Neural cell (in vitro differentiated cells): ENCODE results near the gene LRMDA. TPM values are rescaled to one million over a fixed set of nuclear protein-coding genes. Genes with fewer than 3 reads are reported as not detected.

Experiments used
- H2AFZ ChIP-seq: fragments of 200-600, 300-800 bp; sonication (generic), shearing (Covaris generic); 2 replicates; pipeline ENCODE4 v1.6.0; 2014; ENCODE audit warnings: low read depth, mild to moderate bottlenecking, antibody characterized with exemption, low read length, moderate library complexity
- H3F3A ChIP-seq: fragments of 200-600 bp; shearing (Covaris generic); 2 replicates; pipeline ENCODE4 v1.6.1; 2016; ENCODE audit warnings: mild to moderate bottlenecking, moderate library complexity, mixed read lengths, antibody characterized with exemption, low read length; ENCODE audit not compliant: insufficient read depth, poor library complexity, severe bottlenecking
- H3K27ac ChIP-seq: fragments of 200-600, 300-800 bp; sonication (generic), shearing (Covaris generic); 2 replicates; pipeline ENCODE4 v1.5.1; 2014; ENCODE audit warnings: mild to moderate bottlenecking, low read length, moderate library complexity
- H3K27me3 ChIP-seq: fragments of 300-800, 200-600 bp; sonication (generic), shearing (Covaris generic); 2 replicates; pipeline ENCODE4 v1.6.0; 2014; ENCODE audit warnings: mild to moderate bottlenecking, low read depth, low read length, moderate library complexity; ENCODE audit not compliant: insufficient read depth
- H3K36me3 ChIP-seq: fragments of 300-800, 200-600 bp; sonication (generic), shearing (Covaris generic); 2 replicates; pipeline ENCODE4 v1.5.1; 2014; ENCODE audit warnings: mild to moderate bottlenecking, antibody characterized with exemption, low read length, moderate library complexity; ENCODE audit not compliant: insufficient read depth
- H3K4me2 ChIP-seq: fragments of 300-800, 200-600 bp; sonication (generic), shearing (Covaris generic); 2 replicates; pipeline ENCODE4 v1.6.0; 2014; ENCODE audit warnings: mild to moderate bottlenecking, low read length
- H3K4me3 ChIP-seq: fragments of 300-800, 200-600 bp; sonication (generic), shearing (Covaris generic); 2 replicates; pipeline ENCODE4 v1.5.1; 2014; ENCODE audit warnings: mild to moderate bottlenecking, low read length, moderate library complexity
- H3K79me2 ChIP-seq: fragments of 200-600 bp; shearing (Covaris generic); replicated peaks from 2 replicates; pipeline ENCODE4 v1.6.0; 2014; ENCODE audit warnings: mild to moderate bottlenecking, low read length, moderate library complexity; ENCODE audit not compliant: insufficient read depth
- H3K9ac ChIP-seq: fragments of 300-800, 200-600 bp; sonication (generic), shearing (Covaris generic); 2 replicates; pipeline ENCODE4 v1.6.1; 2016; ENCODE audit warnings: mild to moderate bottlenecking, low read length, mixed read lengths
- H3K9me2 ChIP-seq: fragments of 200-600 bp; shearing (Covaris generic); 2 replicates; pipeline ENCODE4 v1.6.1; 2016; ENCODE audit warnings: mild to moderate bottlenecking, low read length, mixed read lengths; ENCODE audit not compliant: insufficient read depth
- H3K9me3 ChIP-seq: fragments of 200-600, 300-800 bp; sonication (generic), shearing (Covaris generic); 2 replicates; pipeline ENCODE4 v1.6.1; 2016; ENCODE audit warnings: mild to moderate bottlenecking, mixed run types, low read length, moderate library complexity, mixed read lengths
- H4K20me1 ChIP-seq: fragments of 200-600 bp; shearing (Covaris generic); 2 replicates; pipeline ENCODE4 v1.6.1; 2016; ENCODE audit warnings: mild to moderate bottlenecking, mixed run types; ENCODE audit not compliant: insufficient read depth
- EP300 ChIP-seq: fragments of 450-650 bp; conservative IDR thresholded peaks from 2 replicates; pipeline ENCODE4 v1.6.1; 2014; ENCODE audit warnings: antibody characterized with exemption, mild to moderate bottlenecking, moderate library complexity; ENCODE audit not compliant: poor library complexity, severe bottlenecking
- EZH2 ChIP-seq: fragments of 200-600, 300-800 bp; shearing (Covaris generic), sonication (generic); IDR thresholded peaks from 2 replicates; pipeline ENCODE4 v1.6.1; 2014; ENCODE audit warnings: antibody characterized with exemption, low read length, borderline replicate concordance, mild to moderate bottlenecking; ENCODE audit not compliant: insufficient read depth, poor library complexity, severe bottlenecking
- MXI1 ChIP-seq: fragments of 450-650 bp; conservative IDR thresholded peaks from 2 replicates; pipeline ENCODE4 v1.6.1; 2014; ENCODE audit warnings: antibody characterized with exemption, mild to moderate bottlenecking; ENCODE audit not compliant: poor library complexity, severe bottlenecking
- POLR2AphosphoS5 ChIP-seq: IDR thresholded peaks from 2 replicates; pipeline ENCODE4 v1.6.1; 2012
- RAD21 ChIP-seq: fragments of 450-650 bp; conservative IDR thresholded peaks from 2 replicates; pipeline ENCODE4 v1.6.1; 2014; ENCODE audit warnings: antibody characterized with exemption, mild to moderate bottlenecking, moderate library complexity
- SMC3 ChIP-seq: fragments of 450-650 bp; conservative IDR thresholded peaks from 2 replicates; pipeline ENCODE4 v1.6.1; 2014; ENCODE audit warnings: antibody characterized with exemption, mild to moderate bottlenecking, moderate library complexity; ENCODE audit not compliant: poor library complexity
- TAF1 ChIP-seq: IDR thresholded peaks from 2 replicates; pipeline ENCODE4 v1.6.1; 2012; ENCODE audit warnings: low read depth
- polyA plus RNA-seq: library from polyadenylated mRNA; depleted of rRNA; stranded (reverse); fragments of >200 nt; gene quantifications from 2 replicates; pipeline ENCODE4 v1.2.3, GENCODE V29; 2014
- TF ChIP-seq, protein P1 (sequence below): IDR thresholded peaks from 2 replicates; pipeline ENCODE4 v1.6.1; 2012; ENCODE audit warnings: borderline replicate concordance
- TF ChIP-seq, protein P2 (sequence below): fragments of 450-650 bp; IDR thresholded peaks from 2 replicates; pipeline ENCODE4 v1.5.1; 2014; ENCODE audit warnings: antibody characterized with exemption, mild to moderate bottlenecking, moderate library complexity; ENCODE audit not compliant: poor library complexity, severe bottlenecking

LRMDA gene
- polyA plus RNA-seq, 1 donor from 2014 or later: 5.6 TPM

DNA sequence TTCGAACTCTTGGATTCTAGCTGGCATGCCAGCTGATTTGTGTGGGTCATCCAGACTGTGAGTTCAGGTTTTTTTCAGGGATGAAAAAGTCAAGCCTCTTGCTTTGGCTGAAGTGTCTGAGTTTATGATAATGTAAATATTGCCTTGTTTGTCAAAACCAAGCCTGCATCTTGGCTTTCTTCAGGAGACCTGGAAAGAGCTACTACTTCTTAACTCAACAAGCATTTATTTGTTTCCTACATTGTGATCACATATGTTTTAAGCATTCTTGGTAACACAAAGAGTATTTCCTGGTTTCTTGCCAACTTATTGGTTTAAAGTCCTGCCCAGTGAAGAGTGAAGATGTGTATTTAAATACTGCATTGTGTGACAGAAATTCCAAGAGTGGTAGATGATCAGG, 407.1 kb downstream of the LRMDA start:
- Histone ChIP-seq H3K4me2 (no peak overlapping the region), H3K9ac (no peak overlapping the region), H3K9me3 (no peaks in the 10 kb centered on the region), H3K36me3 (no peaks in the 10 kb centered on the region), H3K4me3 (no peak overlapping the region), H4K20me1 (no peaks in the 10 kb centered on the region), H3K27me3 (no peaks in the 10 kb centered on the region), H3F3A (no peaks in the 10 kb centered on the region), H3K9me2 (no peaks in the 10 kb centered on the region), H2AFZ (no peak overlapping the region), H3K27ac (no peak overlapping the region), H3K79me2 (no peaks in the 10 kb centered on the region)
- TF ChIP-seq, protein P1, sequence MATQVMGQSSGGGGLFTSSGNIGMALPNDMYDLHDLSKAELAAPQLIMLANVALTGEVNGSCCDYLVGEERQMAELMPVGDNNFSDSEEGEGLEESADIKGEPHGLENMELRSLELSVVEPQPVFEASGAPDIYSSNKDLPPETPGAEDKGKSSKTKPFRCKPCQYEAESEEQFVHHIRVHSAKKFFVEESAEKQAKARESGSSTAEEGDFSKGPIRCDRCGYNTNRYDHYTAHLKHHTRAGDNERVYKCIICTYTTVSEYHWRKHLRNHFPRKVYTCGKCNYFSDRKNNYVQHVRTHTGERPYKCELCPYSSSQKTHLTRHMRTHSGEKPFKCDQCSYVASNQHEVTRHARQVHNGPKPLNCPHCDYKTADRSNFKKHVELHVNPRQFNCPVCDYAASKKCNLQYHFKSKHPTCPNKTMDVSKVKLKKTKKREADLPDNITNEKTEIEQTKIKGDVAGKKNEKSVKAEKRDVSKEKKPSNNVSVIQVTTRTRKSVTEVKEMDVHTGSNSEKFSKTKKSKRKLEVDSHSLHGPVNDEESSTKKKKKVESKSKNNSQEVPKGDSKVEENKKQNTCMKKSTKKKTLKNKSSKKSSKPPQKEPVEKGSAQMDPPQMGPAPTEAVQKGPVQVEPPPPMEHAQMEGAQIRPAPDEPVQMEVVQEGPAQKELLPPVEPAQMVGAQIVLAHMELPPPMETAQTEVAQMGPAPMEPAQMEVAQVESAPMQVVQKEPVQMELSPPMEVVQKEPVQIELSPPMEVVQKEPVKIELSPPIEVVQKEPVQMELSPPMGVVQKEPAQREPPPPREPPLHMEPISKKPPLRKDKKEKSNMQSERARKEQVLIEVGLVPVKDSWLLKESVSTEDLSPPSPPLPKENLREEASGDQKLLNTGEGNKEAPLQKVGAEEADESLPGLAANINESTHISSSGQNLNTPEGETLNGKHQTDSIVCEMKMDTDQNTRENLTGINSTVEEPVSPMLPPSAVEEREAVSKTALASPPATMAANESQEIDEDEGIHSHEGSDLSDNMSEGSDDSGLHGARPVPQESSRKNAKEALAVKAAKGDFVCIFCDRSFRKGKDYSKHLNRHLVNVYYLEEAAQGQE: no peak
- TF ChIP-seq MXI1 (no peak), EZH2 (no peak), RAD21 (no peak), POLR2AphosphoS5 (no peak), EP300 (no peak), SMC3 (no peak)
- TF ChIP-seq, protein P2, sequence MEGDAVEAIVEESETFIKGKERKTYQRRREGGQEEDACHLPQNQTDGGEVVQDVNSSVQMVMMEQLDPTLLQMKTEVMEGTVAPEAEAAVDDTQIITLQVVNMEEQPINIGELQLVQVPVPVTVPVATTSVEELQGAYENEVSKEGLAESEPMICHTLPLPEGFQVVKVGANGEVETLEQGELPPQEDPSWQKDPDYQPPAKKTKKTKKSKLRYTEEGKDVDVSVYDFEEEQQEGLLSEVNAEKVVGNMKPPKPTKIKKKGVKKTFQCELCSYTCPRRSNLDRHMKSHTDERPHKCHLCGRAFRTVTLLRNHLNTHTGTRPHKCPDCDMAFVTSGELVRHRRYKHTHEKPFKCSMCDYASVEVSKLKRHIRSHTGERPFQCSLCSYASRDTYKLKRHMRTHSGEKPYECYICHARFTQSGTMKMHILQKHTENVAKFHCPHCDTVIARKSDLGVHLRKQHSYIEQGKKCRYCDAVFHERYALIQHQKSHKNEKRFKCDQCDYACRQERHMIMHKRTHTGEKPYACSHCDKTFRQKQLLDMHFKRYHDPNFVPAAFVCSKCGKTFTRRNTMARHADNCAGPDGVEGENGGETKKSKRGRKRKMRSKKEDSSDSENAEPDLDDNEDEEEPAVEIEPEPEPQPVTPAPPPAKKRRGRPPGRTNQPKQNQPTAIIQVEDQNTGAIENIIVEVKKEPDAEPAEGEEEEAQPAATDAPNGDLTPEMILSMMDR: no peak

DNA sequence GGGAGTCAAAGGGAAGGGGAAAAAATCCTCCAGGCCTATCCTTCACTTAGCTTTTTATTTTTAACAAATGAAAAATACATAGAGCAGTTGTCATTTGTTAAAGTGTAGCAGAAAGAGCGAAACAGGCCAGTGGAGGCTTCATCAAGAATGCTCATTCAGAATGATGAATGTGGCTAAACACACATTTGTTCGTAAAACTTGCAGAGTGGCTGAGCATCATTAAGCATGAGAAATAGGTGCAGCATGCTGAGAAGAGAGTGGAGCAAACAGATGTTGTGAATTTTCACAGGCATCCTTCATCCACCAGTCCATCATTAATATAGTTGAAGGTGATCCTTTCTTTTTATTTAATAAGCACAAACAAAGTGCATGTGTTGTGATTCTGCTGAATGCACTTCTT, 407.6 kb downstream of the LRMDA start:
- Histone ChIP-seq H3K9ac (no peak overlapping the region), H3K9me3 (no peaks in the 10 kb centered on the region), H4K20me1 (no peaks in the 10 kb centered on the region), H3F3A (no peaks in the 10 kb centered on the region), H3K4me2 (no peak overlapping the region), H3K79me2 (no peaks in the 10 kb centered on the region), H3K4me3 (no peak overlapping the region), H3K9me2 (no peaks in the 10 kb centered on the region), H2AFZ (no peak overlapping the region), H3K27me3 (no peaks in the 10 kb centered on the region), H3K36me3 (no peaks in the 10 kb centered on the region), H3K27ac (no peak overlapping the region)
- no peak for TF ChIP-seq MXI1
- TF ChIP-seq POLR2AphosphoS5: no peak
- no peak for TF ChIP-seq TAF1
- TF ChIP-seq SMC3: no peak
- TF ChIP-seq RAD21: no peak
- no peak for TF ChIP-seq EZH2
- no peak for TF ChIP-seq EP300
- TF ChIP-seq, protein P1: no peak
- TF ChIP-seq, protein P2: no peak
